ENCODE results near the gene KLHL29. TPM values are rescaled to one million over a fixed set of nuclear protein-coding genes. Genes with fewer than 3 reads are reported as not detected.

Gene KLHL29
- total and polyA plus RNA-seq, 2 of the 13 experiments (the other 11 are each of a cell fraction or from before 2014, with no cell fraction given) = 0.01 TPM; not detected in 1

- TF ChIP-seq FOXP4 (CRISPR knock-in tag; IDR thresholded peaks at IDR 0.05) = no peak
- TF ChIP-seq SP4 (CRISPR knock-in tag; IDR thresholded peaks at IDR 0.05) = no peak
- no peak for TF ChIP-seq PREB (CRISPR knock-in tag; IDR thresholded peaks at IDR 0.05)
- TF ChIP-seq ZNF792 (CRISPR knock-in tag; IDR thresholded peaks at IDR 0.05) = no peak
These were observed 177.2 kb downstream of the KLHL29 start (continued) for GRCh38 chr2:23562143-23562542.

- no peak overlapping the region for H3K4me3 ChIP-seq (replicated peaks in 1 of 3; ENCODE audit: insufficient read depth in 1 of 3, low read depth in 2 of 3, low read length in 3 of 3)
- H4K20me1 ChIP-seq (ENCODE audit: insufficient read depth, low read length) = no peaks in the 10 kb centered on the region
- DNase-seq (ENCODE audit: low spot score) = no peak
- no peaks in the 10 kb centered on the region for H3K9me3 ChIP-seq (ENCODE audit: low read length)
- no peaks in the 10 kb centered on the region for H3K36me3 ChIP-seq (replicated peaks in 1 of 2; ENCODE audit: control insufficient read depth in 1 of 2, insufficient read depth in 2 of 2, low read length in 2 of 2)
- intact Hi-C loops (cut with micrococcal nuclease; ENCODE audit: unreplicated experiment) = no loop called here
- BruUV-seq (replicated peaks) = no TSS peak
- ATAC-seq = peak; percentile 16; the same call in 2 of the 3 replicates
- in situ Hi-C loops (cut with HindIII; ENCODE audit: extremely low pct_ligation_motif_present, low pct_unique_long_range_greater_than_20kb) = no loop called here
- FAIRE-seq = no peak
- H3K27ac ChIP-seq (ENCODE audit: extremely low read length, insufficient read depth, low read length) = no peak overlapping the region
- peaks cover 2 to 40% of the 10 kb centered on the region in 2 experiments; a peak in 4 of 5 replicates for H3K27me3 ChIP-seq (ENCODE audit: control insufficient read depth in 1 of 2, insufficient read depth in 2 of 2, low read length in 2 of 2)
- H3K4me2 ChIP-seq (ENCODE audit: low read depth, low read length) = no peak overlapping the region
- POLR2A ChIA-PET = no interaction called here
- H3K79me2 ChIP-seq (ENCODE audit: insufficient read depth, low read length) = no peaks in the 10 kb centered on the region
- H3K4me1 ChIP-seq (ENCODE audit: insufficient read depth, low read length) = no peaks in the 10 kb centered on the region
- WGBS (ENCODE audit: low lambda C conversion rate) = 49% methylated on average over 5 of the region's 10 CpGs
- no peak overlapping the region for H3K9ac ChIP-seq (ENCODE audit: insufficient read depth, low read depth, low read length)
- H2AFZ ChIP-seq (ENCODE audit: low read length) = no peak overlapping the region
- CTCF ChIA-PET (ENCODE audit: low intra/inter-chr PET ratio, low total read pairs) = no interaction called here
- TF ChIP-seq ZBTB20 (CRISPR knock-in tag; IDR thresholded peaks at IDR 0.05; ENCODE audit: borderline replicate concordance, low read depth) (no peak), ZNF570 (CRISPR knock-in tag; IDR thresholded peaks at IDR 0.05; ENCODE audit: borderline replicate concordance) (no peak), HIVEP1 (CRISPR knock-in tag; IDR thresholded peaks at IDR 0.05) (no peak), CENPT (CRISPR knock-in tag; IDR thresholded peaks at IDR 0.05; ENCODE audit: low read depth) (no peak), RFX5 (IDR thresholded peaks at IDR 0.05; ENCODE audit: low read depth, low read length) (no peak), TSC22D2 (CRISPR knock-in tag; IDR thresholded peaks at IDR 0.05; ENCODE audit: borderline replicate concordance) (no peak), RXRB (CRISPR knock-in tag; IDR thresholded peaks at IDR 0.05; ENCODE audit: borderline replicate concordance) (no peak), ZNF333 (CRISPR knock-in tag; IDR thresholded peaks at IDR 0.05; ENCODE audit: borderline replicate concordance) (no peak), THAP8 (CRISPR knock-in tag; IDR thresholded peaks at IDR 0.05; ENCODE audit: borderline replicate concordance) (no peak), ZNF281 (CRISPR knock-in tag; IDR thresholded peaks at IDR 0.05; ENCODE audit: borderline replicate concordance) (no peak), ZC3H13 (CRISPR knock-in tag; IDR thresholded peaks at IDR 0.05) (no peak), ZNF703 (CRISPR knock-in tag; IDR thresholded peaks at IDR 0.05; ENCODE audit: borderline replicate concordance) (no peak), ZKSCAN1 (IDR thresholded peaks at IDR 0.05; ENCODE audit: low read length) (no peak), GTF2F1 (IDR thresholded peaks at IDR 0.05; ENCODE audit: low read length) (no peak)
These were observed 178.2 kb downstream of the KLHL29 start for GRCh38 chr2:23563151-23563550.

Data from HepG2 (cell line).